ENCODE measurements around the gene INAVA. TPM values are rescaled to one million over a fixed set of nuclear protein-coding genes. Genes with fewer than 3 reads are reported as not detected.

The INAVA gene
- total and polyA plus RNA-seq, 2 of the 13 experiments (the other 11 are each of a cell fraction or from before 2014, with no cell fraction given), result 6.0 to 13.5 TPM

- TF ChIP-seq ZSCAN9 (CRISPR knock-in tag; IDR thresholded peaks at IDR 0.05; ENCODE audit: borderline replicate concordance), result 0 out of 2 replicates have a peak, but pooled peaks have one; percentile 30
- no peak for TF ChIP-seq SP5 (CRISPR knock-in tag; IDR thresholded peaks at IDR 0.05; ENCODE audit: borderline replicate concordance, low read depth)
- no peak; the same call in 1 of the 2 replicates for TF ChIP-seq ZNF800 (CRISPR knock-in tag; IDR thresholded peaks at IDR 0.05)
- no peak for TF ChIP-seq ZNF552 (CRISPR knock-in tag; IDR thresholded peaks at IDR 0.05; ENCODE audit: borderline replicate concordance)
- peak; percentile 60; the same call in 1 of the 2 replicates for TF ChIP-seq KDM1A (CRISPR knock-in tag; IDR thresholded peaks at IDR 0.05)
- no peak for TF ChIP-seq MYPOP (CRISPR knock-in tag; IDR thresholded peaks at IDR 0.05)
- TF ChIP-seq ZNF30 (CRISPR knock-in tag; IDR thresholded peaks at IDR 0.05), result no peak
- TF ChIP-seq ZBTB10 (CRISPR knock-in tag; IDR thresholded peaks at IDR 0.05; ENCODE audit: borderline replicate concordance), result no peak
- TF ChIP-seq ZNF512B (CRISPR knock-in tag; IDR thresholded peaks at IDR 0.05; ENCODE audit: borderline replicate concordance), result no peak
- TF ChIP-seq FOSL2 (CRISPR knock-in tag; IDR thresholded peaks at IDR 0.05), result no peak
- TF ChIP-seq ZNF503 (CRISPR knock-in tag; IDR thresholded peaks at IDR 0.05), result peak; percentile 11; the same call in 1 of the 2 replicates
- TF ChIP-seq REPIN1 (CRISPR knock-in tag; IDR thresholded peaks at IDR 0.05; ENCODE audit: borderline replicate concordance, low read depth), result peak; percentile 58; the same call in 1 of the 2 replicates
- no peak for TF ChIP-seq SIN3A (IDR thresholded peaks at IDR 0.05; ENCODE audit: borderline replicate concordance, low read depth, low read length)
- no peak; the same call in 1 of the 2 replicates for TF ChIP-seq TFE3 (CRISPR knock-in tag; IDR thresholded peaks at IDR 0.05)
- TF ChIP-seq NCOA2 (CRISPR knock-in tag; IDR thresholded peaks at IDR 0.05), result no peak
These were observed 3.6 kb upstream of the INAVA start (continued) for GRCh38 chr1:200890818-200891773.
